Ecto neural progenitor cell (in vitro differentiated cells): ENCODE results near the gene FIBP.

ENCODE experiments used
- DNase-seq: peaks from one replicate; pipeline ENCODE4 v3.0.0-alpha.2; 2018; ENCODE audit warnings: low spot score

Gene FIBP

GRCh38 chr11:65870706-65871681, 17.3 kb downstream of the FIBP start:
- no peak for DNase-seq

GRCh38 chr11:65870307-65870658, 18.0 kb downstream of the FIBP start:
- no peak for DNase-seq

GRCh38 chr11:65869643-65870306, 18.5 kb downstream of the FIBP start:
- no peak for DNase-seq

- no peak for DNase-seq
These were observed 19.4 kb downstream of the FIBP start for GRCh38 chr11:65868907-65869306.

GRCh38 chr11:65868076-65868667, 20.1 kb downstream of the FIBP start:
- peak; percentile 78 for DNase-seq

GRCh38 chr11:65867284-65868071, 20.8 kb downstream of the FIBP start:
- DNase-seq: peak; percentile 77

GRCh38 chr11:65866509-65867283, 21.6 kb downstream of the FIBP start:
- DNase-seq: no peak

GRCh38 chr11:65865550-65866172, 22.6 kb downstream of the FIBP start:
- no peak for DNase-seq

- DNase-seq: no peak
These were observed 23.4 kb downstream of the FIBP start for GRCh38 chr11:65864706-65865471.

- DNase-seq: no peak
These were observed 24.2 kb downstream of the FIBP start for GRCh38 chr11:65863889-65864705.

GRCh38 chr11:65862941-65863888, 25.1 kb downstream of the FIBP start:
- DNase-seq: no peak

GRCh38 chr11:65862191-65862735, 26.0 kb downstream of the FIBP start:
- no peak for DNase-seq

GRCh38 chr11:65861533-65862183, 26.6 kb downstream of the FIBP start:
- DNase-seq: peak; percentile 26

GRCh38 chr11:65861165-65861505, 27.1 kb downstream of the FIBP start:
- no peak for DNase-seq

- DNase-seq: peak; percentile 97
These were observed 27.8 kb downstream of the FIBP start, which contains the start of gene MUS81 for GRCh38 chr11:65860278-65861164. Gene MUS81, plus strand, starts transcription at chr11:65860433. Its CDS starts 321 bp downstream, at chr11:65860754.

GRCh38 chr11:65859812-65860277, 28.4 kb downstream of the FIBP start:
- no peak for DNase-seq
